ENCODE results near the gene PTPN9. TPM values are rescaled to one million over a fixed set of nuclear protein-coding genes. Genes with fewer than 3 reads are reported as not detected.

The PTPN9 gene
- total and polyA plus RNA-seq, 2 of the 13 experiments (the other 11 are each of a cell fraction or from before 2014, with no cell fraction given), result 16.6 to 19.9 TPM

- TF ChIP-seq ZFP91 (CRISPR knock-in tag; IDR thresholded peaks at IDR 0.05; ENCODE audit: borderline replicate concordance) (peak; percentile 51; the same call in 1 of the 2 replicates), ZFX (CRISPR knock-in tag; IDR thresholded peaks at IDR 0.05; ENCODE audit: low read depth) (peak; percentile 58), ZNF207 (IDR thresholded peaks at IDR 0.05; ENCODE audit: borderline replicate concordance) (no peak), ZNF460 (CRISPR knock-in tag; IDR thresholded peaks at IDR 0.05; ENCODE audit: borderline replicate concordance) (no peak), FOSL1 (CRISPR knock-in tag; IDR thresholded peaks at IDR 0.05; ENCODE audit: borderline replicate concordance) (no peak), ZNF569 (CRISPR knock-in tag; IDR thresholded peaks at IDR 0.05; ENCODE audit: borderline replicate concordance) (no peak), PHF8 (CRISPR knock-in tag; IDR thresholded peaks at IDR 0.05) (peak; percentile 59), EZH2 (conservative IDR thresholded peaks at IDR 0.05; ENCODE audit: low read depth, low read length) (no peak), ZNF292 (CRISPR knock-in tag; IDR thresholded peaks at IDR 0.05; ENCODE audit: borderline replicate concordance, low read depth) (peak; percentile 13; the same call in 1 of the 2 replicates), ASH2L (IDR thresholded peaks at IDR 0.05; ENCODE audit: insufficient read length, low read depth, low read length) (peak; percentile 43), ZNF124 (CRISPR knock-in tag; IDR thresholded peaks at IDR 0.05) (no peak), HMGA1 (CRISPR knock-in tag; conservative IDR thresholded peaks at IDR 0.05) (no peak), BRCA1 (CRISPR knock-in tag; IDR thresholded peaks at IDR 0.05) (peak; percentile 57; the same call in 1 of the 2 replicates), ZNF546 (CRISPR knock-in tag; conservative IDR thresholded peaks at IDR 0.05) (no peak), KDM6A (CRISPR knock-in tag; IDR thresholded peaks at IDR 0.05; ENCODE audit: low read depth) (no peak), ATF4 (CRISPR knock-in tag; IDR thresholded peaks at IDR 0.05) (peak in 1 of 2 experiments; percentile 78; a peak in 2 of 4 replicates), ZNF777 (CRISPR knock-in tag; IDR thresholded peaks at IDR 0.05) (peak; percentile 54), GABPB1 (CRISPR knock-in tag; IDR thresholded peaks at IDR 0.05) (0 out of 2 replicates have a peak, but pooled peaks have one; percentile 23), KMT2B (CRISPR knock-in tag; IDR thresholded peaks at IDR 0.05) (peak; percentile 55; the same call in 1 of the 2 replicates), CERS6 (CRISPR knock-in tag; IDR thresholded peaks at IDR 0.05) (0 out of 2 replicates have a peak, but pooled peaks have one; percentile 37), ZNF263 (CRISPR knock-in tag; IDR thresholded peaks at IDR 0.05) (0 out of 2 replicates have a peak, but pooled peaks have one; percentile 25), HDAC2 (CRISPR knock-in tag; IDR thresholded peaks at IDR 0.05) (peak; percentile 17), MBNL3 (CRISPR knock-in tag; conservative IDR thresholded peaks at IDR 0.05) (no peak), ZNF644 (CRISPR knock-in tag; IDR thresholded peaks at IDR 0.05; ENCODE audit: low read depth) (no peak), ADNP (CRISPR knock-in tag; IDR thresholded peaks at IDR 0.05) (0 out of 2 replicates have a peak, but pooled peaks have one; percentile 30), MLLT10 (CRISPR knock-in tag; IDR thresholded peaks at IDR 0.05) (no peak)
Observed at GRCh38 chr15:75455982-75456531, 123.1 kb downstream of the PTPN9 start (continued).

Measured in HepG2 (cell line).